Measurements from ENCODE around the gene ACTR1A. TPM values are rescaled to one million over a fixed set of nuclear protein-coding genes. Genes with fewer than 3 reads are reported as not detected.
"Not testable (repeated sequence)": the region's sequence is repeated elsewhere in the genome, so short reads cannot be mapped to it uniquely, and the experiment has no call there.

The ACTR1A gene
- total RNA-seq, 1 donor from 2014 or later, result 111 TPM

DNA sequence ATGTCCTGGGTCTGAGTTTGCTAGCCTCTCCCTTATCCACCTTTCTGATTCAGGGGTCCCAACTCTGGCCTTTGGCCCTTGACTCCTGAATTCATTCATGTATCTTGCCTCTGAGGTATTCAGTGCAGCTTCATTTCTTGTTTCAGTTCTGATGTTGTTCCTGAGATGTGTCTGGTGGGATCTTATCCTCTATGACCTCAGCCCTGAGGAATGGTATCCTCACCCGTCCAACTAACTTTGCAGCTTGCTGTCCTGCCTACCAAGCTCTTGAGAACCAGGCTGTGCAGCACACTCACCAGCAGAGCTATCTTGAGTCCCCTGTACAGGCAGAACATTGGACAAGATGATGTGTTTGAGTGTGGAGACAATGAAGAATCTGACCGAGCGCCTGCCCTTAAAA is 15.0 kb upstream of the ACTR1A start:
- peak; percentile 33 for DNase-seq (ENCODE audit: low spot score)

DNA sequence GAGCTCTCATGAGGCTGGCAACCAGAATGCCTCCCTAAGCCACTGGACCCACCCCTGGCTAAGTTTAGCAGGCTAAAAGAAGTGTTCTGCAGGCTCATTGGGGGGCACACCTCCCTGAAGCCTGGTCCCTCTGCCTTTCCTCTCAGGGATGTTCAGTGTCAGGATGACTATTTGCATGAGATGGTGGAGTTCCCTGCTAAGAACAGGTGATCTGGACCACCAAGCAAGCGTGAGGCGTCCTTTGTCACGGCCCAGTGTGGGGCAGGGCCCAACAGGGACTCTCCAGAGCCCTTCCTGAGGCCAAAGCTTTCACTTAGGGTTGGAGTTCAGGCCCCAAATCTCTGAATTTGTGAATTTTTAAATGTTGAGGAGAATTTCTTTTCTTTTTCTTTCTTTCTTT is 13.2 kb upstream of the ACTR1A start:
- no peak for DNase-seq (ENCODE audit: low spot score)

DNA sequence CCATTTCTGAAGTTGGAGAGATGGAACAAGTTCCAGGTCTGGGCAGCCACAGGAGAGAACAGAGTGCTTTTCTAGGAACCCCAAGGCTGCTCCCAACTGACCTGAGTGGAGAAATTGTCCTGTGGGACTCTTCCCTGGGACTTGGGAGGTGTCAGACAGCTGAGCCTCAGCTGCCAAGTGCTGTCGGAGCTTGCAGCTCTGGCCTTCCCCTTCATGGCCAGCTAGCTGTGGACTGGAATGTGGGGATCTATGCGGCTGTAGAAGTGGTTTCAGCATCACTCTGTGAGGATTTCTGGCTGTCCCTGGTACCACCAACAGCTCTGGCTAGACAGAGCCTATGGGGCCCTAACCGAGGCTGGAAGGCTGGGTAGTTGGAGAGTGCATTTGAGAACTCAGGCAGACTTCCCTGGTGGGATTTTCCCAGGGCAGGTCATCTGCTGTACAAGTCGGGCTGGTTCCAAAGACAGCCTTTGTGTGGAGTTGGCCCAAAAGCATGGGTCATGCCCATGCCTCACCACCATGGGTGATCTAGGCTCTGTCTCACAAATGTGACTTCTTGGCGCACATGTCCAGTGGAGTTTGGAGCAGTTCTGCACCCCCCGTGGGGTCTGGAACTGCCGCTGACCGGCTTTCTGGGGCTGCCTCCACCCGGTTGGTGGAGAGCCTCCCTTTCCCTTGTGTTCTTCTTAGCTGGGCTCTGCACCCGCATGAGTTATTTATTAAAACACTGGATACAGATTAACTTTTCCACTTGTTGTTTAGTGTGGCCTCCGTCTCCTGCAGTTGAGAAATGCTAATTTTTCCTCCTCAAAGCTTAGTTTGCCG is 12.2 kb upstream of the ACTR1A start:
- DNase-seq (ENCODE audit: low spot score), result peak; percentile 69

DNA sequence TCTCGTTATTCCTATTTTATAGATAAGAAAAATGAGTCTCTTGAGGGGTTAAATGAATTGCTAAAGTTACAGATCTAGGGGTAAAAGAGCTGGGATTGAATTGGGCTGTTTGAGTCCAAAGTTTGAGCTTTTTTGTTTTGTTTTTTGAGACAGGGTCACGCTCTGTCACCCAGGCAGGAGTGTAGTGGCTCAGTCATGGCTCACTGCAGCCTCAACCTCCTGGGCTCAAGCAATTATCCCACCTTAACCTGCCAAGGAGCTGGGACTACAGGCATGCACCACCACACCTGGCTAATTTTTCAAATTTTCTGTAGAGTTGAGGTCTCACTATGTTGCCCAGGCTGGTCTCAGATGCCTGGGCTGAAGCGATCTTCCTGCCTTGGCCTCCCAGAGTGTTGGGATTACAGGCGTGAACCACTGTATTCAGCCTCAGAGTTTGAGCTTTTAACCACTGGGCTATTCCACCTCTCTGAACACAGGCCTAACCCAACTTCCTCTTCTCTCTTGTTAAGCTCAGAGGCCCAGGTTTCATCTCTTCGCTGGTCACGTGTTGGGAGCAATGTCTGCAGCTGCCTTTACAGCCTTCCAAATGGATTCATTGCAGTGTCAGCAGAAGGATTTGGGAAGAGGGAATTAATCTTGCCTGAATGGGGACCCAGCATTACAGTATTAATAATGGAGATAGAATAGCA is 9.2 kb upstream of the ACTR1A start:
- no peak for DNase-seq (ENCODE audit: low spot score)

DNA sequence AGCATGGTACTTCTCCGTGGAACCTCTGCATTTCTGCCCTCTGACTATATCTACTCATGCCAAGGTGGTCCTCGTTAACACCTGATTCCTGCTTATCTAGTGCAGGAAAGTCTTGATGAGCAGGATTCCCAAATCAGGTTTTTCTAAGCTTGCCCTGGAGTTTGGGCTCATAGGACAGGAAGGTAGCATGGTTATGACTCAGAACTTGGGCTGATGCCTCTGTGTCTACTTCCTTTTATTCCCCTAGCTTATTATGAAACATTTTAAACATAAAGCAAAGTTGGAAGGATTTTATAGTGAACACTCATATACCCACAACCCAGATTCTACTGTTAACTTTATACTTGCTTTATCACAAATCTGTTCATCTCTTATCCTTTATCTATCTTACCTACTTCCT is 6.9 kb upstream of the ACTR1A start:
- DNase-seq (ENCODE audit: low spot score), result no peak

DNA sequence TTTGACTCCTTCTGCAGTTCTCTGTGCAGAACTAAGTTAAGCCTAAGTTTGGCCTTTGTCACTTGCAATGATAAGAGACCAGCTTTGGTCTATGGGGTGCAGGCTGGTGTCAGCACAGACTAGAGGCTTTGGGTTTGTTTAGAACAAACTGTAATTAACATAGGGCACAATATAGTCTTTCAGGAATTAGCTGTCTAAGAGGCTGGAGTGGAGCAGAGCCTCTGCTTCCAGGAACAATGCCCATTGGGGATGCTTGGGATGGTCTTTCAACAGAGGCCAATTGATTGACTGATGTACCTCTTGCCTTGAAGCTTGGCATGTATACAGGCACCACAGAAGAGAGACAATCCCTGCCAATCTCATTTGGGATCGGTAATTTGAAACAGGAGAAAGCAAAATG is 6.0 kb upstream of the ACTR1A start:
- DNase-seq (ENCODE audit: low spot score), result no peak

DNA sequence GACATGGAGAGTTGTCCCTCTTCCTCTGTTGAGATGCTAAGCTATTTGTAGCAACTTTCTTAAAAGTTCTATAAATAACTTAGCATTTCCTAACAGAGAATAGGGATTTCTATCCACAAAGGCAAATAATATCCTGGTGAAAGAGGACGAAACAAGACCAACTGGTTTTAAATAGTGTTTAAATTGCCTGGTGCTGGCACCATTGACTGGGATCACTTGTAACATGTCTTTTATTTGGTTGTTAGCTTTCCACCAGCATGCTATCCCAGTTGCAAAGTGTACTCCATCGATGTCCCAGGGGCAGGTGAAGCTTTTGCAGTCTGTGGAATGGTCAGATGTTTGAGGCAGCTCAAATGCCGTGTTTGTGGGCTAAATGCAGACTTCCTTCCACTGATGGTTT is 5.0 kb upstream of the ACTR1A start:
- DNase-seq (ENCODE audit: low spot score), result no peak

DNA sequence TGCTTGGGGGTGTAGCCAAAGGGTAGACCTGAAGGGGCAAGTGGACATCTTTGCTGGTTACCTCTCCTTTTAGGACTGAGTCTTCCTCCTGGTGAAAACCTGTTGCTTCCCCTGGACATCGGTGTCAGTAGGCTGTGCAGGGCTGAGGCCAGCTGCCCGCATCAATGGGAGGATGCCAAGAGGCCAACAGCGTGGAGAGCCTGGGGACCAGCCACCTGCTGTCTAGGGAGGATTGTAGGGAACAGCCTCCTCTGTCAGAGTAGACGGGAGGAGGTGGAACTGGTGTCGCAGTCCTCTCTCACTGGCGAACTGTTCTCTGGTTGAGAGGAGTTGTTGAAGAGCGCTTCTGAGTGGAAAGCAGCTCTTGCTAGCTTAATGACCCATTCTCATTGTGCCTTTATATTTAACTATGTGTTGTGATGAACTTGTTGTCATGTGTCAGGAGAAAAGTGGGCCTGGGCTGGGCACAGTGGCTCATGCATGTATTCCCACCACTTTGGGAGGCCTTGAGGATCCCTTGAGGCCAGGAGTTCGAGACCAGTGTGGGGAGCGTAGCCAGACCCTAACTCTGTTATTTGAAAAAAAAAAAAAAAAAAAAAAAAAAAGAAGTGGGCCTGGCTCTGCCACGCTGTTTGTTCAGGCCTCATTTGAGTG is 3.1 kb upstream of the ACTR1A start:
- peak; percentile 41 for DNase-seq (ENCODE audit: low spot score)

DNA sequence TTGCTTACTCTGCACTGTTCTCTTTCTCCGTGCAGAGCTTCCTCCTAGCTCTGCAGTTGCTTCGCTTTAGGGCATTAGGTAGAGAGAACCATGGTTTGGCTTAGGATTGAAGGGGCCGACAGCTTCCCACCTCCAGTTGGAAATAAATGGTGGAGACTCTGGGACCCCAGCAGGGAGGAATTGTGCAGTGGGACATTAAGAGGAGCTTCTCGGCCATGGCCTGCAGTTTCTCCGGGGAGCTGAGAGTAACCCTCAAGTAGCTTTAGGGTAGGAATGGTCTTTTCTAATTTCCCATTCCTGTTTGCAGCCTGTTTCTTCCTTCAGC is 2.4 kb upstream of the ACTR1A start:
- peak; percentile 35 for DNase-seq (ENCODE audit: low spot score)

DNA sequence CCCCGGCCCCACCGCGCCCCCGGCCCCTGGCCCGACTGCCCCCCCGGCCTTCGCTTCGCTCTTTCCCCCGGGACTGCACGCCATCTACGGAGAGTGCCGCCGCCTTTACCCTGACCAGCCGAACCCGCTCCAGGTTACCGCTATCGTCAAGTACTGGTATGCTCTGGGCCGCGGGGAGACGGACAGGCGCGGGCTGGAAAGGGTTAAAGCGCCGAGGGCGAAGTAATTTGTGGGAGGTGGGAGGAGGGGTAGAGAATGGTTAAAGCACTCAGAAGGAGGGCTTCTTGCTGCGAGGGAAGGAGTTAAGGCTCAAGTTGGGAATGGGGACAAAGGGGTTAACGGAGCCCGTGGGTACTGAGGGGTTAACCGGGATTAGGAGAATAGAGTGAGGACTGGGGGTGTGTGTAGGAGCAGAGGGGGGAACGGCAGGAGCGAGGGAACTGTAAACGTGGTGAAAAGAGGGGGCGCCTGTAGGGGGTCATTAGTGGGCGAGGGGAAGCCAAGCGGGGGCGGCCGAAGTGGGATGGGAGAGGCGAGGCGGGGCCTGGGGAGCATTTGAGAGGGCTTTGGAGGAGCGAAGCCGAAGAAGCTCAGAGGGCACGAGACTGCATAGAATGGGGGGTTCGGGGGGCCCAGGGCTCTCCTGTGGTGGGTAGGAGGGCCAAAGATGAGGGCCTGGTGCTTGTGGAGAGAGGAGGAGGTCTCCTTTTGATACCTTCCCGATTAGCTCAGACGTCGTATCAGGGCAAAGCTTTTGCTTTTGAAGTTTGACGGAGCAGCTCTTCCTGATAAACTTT is 1.9 kb upstream of the ACTR1A start:
- peak; percentile 88 for DNase-seq (ENCODE audit: low spot score)

DNA sequence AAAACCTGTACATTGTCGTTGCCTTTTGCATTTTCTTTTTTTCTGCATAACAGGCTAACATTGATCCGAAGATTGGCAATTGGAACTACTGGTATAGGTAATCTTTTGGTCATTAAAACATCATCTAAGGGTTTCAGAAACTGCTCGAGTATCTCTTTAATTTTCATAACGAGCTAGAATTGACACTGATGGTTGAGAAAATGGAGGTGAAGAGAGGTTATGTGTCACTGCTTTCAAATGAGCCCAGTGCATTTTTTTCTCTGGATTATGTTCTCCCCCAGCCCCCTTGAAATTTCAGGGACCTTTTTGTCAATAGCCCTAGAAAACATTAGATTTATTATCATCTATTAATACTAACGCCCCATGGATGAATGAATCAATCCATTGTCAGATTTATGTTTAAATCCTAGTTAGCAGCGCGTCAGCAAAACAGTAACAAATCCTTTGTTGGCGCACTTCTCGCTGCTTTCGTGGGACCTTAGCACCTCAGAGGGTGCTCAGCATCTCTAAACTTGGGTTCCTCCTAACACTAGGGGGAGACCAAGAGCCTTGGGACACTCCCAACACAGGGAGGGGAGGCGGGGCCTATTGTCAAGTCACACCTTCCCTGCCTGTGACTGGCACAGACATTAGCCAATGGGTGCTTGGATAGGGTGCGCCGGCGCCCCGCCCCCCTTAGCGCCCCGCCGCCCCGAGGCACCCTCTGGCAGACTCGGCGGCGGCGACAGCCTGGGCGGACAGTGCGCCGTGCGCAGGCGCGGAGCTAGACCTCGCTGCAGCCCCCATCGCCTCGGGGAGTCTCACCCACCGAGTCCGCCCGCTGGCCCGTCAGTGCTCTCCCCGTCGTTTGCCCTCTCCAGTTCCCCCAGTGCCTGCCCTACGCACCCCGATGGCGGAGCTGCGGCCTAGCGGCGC is 1.0 kb upstream of the ACTR1A start, which contains the start of gene SUFU:
Gene SUFU (plus strand): TSS at position 709 of the 915 bp plus-strand sequence. CDS start 181 bp downstream, at position 890.
- peak; percentile 98 for DNase-seq (ENCODE audit: low spot score)

DNA sequence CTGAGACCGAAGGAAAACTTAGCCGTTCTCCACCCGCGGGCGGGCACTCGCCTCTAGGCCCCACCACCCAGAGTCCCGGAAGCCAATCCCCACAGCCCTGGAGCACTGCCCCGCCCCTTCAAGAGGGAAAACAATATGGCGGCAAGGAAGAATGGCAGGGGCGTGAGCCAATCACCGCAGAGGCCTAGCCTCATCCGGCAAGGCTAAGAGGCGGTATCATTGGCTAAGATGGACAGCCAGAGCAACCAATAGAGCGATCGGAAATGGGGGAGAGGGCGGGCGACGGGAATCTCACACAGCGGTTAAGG is 529 bp downstream of the ACTR1A start:
- peak; percentile 99 for DNase-seq (ENCODE audit: low spot score)

DNA sequence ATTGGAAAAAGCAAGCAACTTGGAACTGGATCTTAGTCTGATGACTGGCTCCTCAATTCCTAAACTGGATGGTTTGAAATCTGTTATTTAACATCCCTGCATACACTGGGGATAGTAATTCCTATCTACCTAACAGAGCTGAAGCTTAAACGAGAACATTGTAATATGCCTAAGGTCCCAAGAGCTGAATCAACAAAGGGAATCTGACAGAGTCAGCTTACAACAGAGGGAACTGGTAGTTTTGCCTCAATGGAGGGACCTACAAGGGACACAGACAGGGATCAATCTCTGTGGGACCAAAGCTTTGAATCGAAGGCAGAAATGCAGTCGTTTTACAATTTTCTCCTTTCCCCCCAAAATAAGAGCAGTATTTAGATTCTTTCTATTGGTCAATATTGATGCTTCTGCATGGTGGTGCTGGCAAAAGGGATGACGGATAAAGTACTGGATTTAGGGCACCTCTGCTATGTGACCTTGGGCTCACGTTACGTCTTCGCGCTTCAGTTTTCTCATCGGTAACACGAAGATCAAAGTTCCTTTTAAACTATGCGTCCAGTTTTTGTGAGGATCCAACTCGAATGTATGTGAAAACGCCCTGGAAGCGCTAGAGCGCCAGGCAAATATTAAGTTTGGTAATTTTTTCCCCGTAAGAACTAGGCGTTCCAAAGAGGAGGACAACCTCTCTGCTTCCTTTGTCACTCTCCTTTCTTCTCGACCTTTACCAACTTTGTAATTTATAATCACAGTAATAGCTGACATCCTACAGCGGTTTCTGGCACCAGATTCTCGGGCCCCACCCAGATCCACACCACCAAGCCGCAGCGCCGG is 1.1 kb downstream of the ACTR1A start:
- DNase-seq (ENCODE audit: low spot score), result no peak

DNA sequence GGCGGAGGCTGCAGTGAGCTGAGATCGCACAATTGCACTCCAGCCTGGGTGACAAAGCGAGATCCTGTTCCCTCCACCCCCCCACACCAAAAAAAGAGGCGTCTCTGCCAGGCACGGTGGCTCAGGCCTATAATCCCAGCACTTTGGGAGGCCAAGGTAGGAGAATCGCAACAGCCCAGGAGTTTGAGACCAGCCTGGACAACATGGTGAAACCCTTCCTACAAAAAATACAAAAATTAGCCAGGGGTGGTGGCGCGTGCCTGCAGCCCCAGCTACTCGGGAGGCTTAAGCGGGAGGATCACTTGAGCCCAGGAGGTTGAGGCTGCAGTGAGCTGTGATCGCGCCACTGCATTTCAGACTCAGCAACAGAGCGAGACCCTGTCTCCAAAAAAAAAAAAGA is 1.8 kb downstream of the ACTR1A start:
- DNase-seq (ENCODE audit: low spot score), result not testable (repeated sequence)

DNA sequence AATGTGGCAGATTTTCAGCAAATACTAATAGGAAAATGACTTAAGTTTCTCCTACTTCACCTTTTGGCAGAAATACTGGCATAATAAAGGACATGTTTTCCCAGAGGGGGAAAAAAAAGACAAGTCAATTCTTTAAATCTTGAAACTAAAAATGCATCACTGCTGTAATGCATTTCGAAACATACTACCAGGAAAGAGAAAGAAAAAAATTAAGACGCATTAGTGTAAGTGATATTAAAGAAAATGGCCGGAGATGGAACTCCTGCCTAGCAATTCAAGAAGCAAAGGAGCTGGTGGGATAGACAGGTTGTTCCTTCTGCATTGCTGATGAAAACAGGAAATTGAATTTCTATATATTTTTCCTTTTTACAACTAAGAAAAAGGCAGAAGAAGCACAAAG is 3.2 kb downstream of the ACTR1A start:
- no peak for DNase-seq (ENCODE audit: low spot score)

DNA sequence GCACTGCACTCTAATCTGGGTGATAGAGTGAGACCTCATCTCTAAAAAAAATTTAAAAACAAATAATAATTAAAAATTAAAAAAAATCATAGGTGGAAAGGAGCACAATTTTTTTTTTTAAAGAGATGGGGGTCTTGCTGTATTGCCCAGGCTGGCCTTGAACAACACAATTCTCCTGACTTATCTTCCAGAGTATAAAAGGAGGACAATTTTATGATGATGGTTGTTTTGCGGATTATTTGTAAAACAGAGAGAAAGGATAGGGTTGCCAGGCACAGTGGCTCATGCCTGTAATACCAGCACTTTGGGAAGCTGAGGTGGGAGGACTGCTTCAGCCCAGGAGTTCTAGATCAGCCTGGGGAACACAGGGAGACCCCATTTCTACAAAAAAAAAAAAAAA is 5.0 kb downstream of the ACTR1A start:
- DNase-seq (ENCODE audit: low spot score), result no peak

DNA sequence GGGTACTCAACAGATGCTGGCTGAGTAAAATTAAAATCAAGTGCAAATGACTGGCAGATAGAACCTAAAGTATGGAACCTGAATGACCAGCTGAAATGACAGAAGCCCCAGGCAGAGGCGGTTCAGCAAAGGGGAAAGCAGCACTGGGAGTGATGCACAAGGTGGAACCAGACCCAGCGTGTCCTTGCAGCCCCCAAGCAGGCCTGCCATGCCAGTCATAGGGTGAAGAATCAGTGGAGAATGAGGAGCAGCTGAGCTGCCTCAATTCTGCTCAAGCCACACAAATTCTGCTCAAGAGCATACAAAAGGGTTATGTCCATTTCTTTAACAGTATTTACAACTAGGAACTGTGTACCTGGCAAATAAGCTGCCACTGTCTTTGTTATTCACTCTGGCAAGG is 8.7 kb downstream of the ACTR1A start:
- no peak for DNase-seq (ENCODE audit: low spot score)

DNA sequence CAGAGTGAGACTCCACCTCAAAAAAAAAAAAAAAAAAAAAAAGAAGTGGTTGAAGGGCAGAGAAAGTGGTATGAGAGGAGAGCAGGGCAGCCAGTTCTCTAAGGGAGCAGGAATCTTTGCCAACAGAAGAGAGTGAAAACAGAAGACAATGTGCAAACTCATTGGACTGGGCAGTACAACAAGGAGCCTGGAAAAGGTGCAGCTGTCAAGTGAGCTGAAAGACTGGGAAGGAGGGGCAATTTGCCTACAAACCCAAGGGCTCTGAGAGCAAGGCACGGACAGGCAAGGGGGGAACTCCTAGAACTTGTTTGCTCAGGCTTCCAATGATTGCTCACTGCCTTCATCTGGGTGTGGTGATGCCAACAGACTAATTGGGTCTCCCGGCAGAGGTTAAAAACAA is 9.5 kb downstream of the ACTR1A start:
- DNase-seq (ENCODE audit: low spot score), result no peak

DNA sequence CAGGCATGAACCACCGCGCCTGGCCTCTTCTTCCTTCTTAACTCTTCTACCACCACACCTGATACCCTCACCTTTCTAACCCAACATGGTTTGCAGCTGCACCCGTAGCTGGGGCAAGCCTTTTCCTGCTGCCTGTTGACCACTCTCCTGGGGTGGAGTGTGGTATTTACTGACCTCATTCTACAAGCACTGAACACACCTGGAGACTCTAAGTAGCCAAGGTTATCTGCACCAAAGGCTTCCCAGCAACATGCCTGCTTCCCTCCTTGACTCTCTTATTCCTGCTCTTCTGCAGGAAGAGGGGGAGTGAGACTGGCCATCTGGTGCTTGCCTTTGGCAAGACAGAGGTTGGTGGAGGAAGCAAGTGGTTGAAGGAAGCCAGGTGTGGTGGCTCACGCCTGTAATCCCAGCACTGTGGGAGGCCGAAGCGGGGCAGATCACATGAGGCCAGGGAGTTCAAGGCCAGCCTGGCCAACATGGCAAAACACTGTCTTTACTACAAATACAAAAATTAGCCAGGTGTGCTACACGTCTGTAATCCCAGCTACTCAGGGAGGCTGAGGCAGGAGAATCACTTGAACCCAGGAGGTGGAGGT is 10.1 kb downstream of the ACTR1A start:
- no peak for DNase-seq (ENCODE audit: low spot score)
